GM21528 (cell line): Measurements from ENCODE around the gene SLAMF7.

Source experiments
- ATAC-seq: cut with Tn5 transposase; IDR thresholded peaks from one replicate; pipeline ENCODE4 v1.9.1; 2021; ENCODE audit warnings: mild to moderate bottlenecking, moderate library complexity; ENCODE audit not compliant: unreplicated experiment, low FRiP score

SLAMF7 gene

GRCh38 chr1:160744852-160745520 is 5.9 kb downstream of the SLAMF7 start:
- no peak for ATAC-seq

- no peak for ATAC-seq
Observed at GRCh38 chr1:160745551-160745950, 6.5 kb downstream of the SLAMF7 start.

GRCh38 chr1:160746836-160747500 is 7.9 kb downstream of the SLAMF7 start:
- ATAC-seq: no peak

GRCh38 chr1:160747717-160748116 is 8.7 kb downstream of the SLAMF7 start:
- ATAC-seq: no peak

- no peak for ATAC-seq
Observed at GRCh38 chr1:160748181-160748877, 9.3 kb downstream of the SLAMF7 start.

GRCh38 chr1:160748878-160749269 is 9.8 kb downstream of the SLAMF7 start:
- ATAC-seq: no peak

- ATAC-seq: no peak
Observed at GRCh38 chr1:160750608-160751007, 11.6 kb downstream of the SLAMF7 start.

GRCh38 chr1:160752406-160752805 is 13.4 kb downstream of the SLAMF7 start:
- ATAC-seq: no peak

GRCh38 chr1:160752924-160753323 is 13.9 kb downstream of the SLAMF7 start:
- no peak for ATAC-seq

- no peak for ATAC-seq
Observed at GRCh38 chr1:160753594-160753993, 14.5 kb downstream of the SLAMF7 start.

GRCh38 chr1:160755461-160755860 is 16.4 kb downstream of the SLAMF7 start:
- no peak for ATAC-seq

GRCh38 chr1:160755911-160756848 is 17.1 kb downstream of the SLAMF7 start:
- ATAC-seq: no peak

GRCh38 chr1:160756849-160757201 is 17.8 kb downstream of the SLAMF7 start:
- ATAC-seq: no peak

- ATAC-seq: no peak
Observed at GRCh38 chr1:160758521-160758920, 19.5 kb downstream of the SLAMF7 start.

GRCh38 chr1:160759740-160760139 is 20.7 kb downstream of the SLAMF7 start:
- ATAC-seq: no peak

GRCh38 chr1:160761046-160761445 is 22.0 kb downstream of the SLAMF7 start:
- ATAC-seq: no peak

GRCh38 chr1:160761886-160762285 is 22.8 kb downstream of the SLAMF7 start:
- ATAC-seq: no peak

- no peak for ATAC-seq
Observed at GRCh38 chr1:160763993-160764392, 24.9 kb downstream of the SLAMF7 start.

- peak; percentile 45 for ATAC-seq
Observed at GRCh38 chr1:160767395-160768294, 28.6 kb downstream of the SLAMF7 start.

GRCh38 chr1:160768295-160768657 is 29.2 kb downstream of the SLAMF7 start:
- ATAC-seq: peak; percentile 91
